A673 (cell line): ENCODE results near the gene RASD1. TPM values are rescaled to one million over a fixed set of nuclear protein-coding genes. Genes with fewer than 3 reads are reported as not detected.
"Not testable (repeated sequence)": the region's sequence is repeated elsewhere in the genome, so short reads cannot be mapped to it uniquely, and the experiment has no call there.

ENCODE experiments used
- BruUV-seq: library from RNA; stranded (reverse); fragments of 400-500 nt; replicated peaks from 2 replicates; lab custom pipeline; 2021; lab: Mats Ljungman, UMichigan
- CTCF ChIA-PET: fragments of 300-600 bp; sonication (Branson Sonifier 250); formaldehyde crosslinking; loops from one replicate; lab custom pipeline; 2022; ENCODE audit warnings: antibody characterized with exemption; lab: Charles Lee
- POLR2A ChIA-PET: fragments of 300-600 bp; sonication (Branson Sonifier 250); formaldehyde crosslinking; loops from one replicate; lab custom pipeline; 2022; ENCODE audit warnings: antibody characterized with exemption; ENCODE audit not compliant: low non-redundant PET; lab: Charles Lee
- DNase-seq: peaks from one replicate; pipeline ENCODE4 v3.0.0-alpha.2; 2015; ENCODE audit warnings: low spot score
- H3K27ac ChIP-seq: fragments of 200-600 bp; sonication (generic); 2 replicates; pipeline ENCODE4 v1.5.1; 2016; ENCODE audit warnings: mixed run types, low read depth, mild to moderate bottlenecking, mixed read lengths, antibody characterized with exemption, low read length; ENCODE audit not compliant: poor library complexity, severe bottlenecking
- H3K27me3 ChIP-seq: fragments of 200-600 bp; sonication (generic); replicated peaks from 2 replicates; pipeline ENCODE4 v1.6.1; 2017; ENCODE audit warnings: mixed run types, low read depth, mild to moderate bottlenecking, mixed read lengths, antibody characterized with exemption, low read length; ENCODE audit not compliant: insufficient read depth, poor library complexity
- H3K36me3 ChIP-seq: fragments of 200-600 bp; sonication (generic); 2 replicates; pipeline ENCODE4 v1.6.1; 2016; ENCODE audit warnings: mixed run types, mild to moderate bottlenecking, mixed read lengths, antibody characterized with exemption, low read length; ENCODE audit not compliant: insufficient read depth, poor library complexity, severe bottlenecking
- H3K4me1 ChIP-seq: fragments of 200-600 bp; sonication (generic); 2 replicates; pipeline ENCODE4 v1.6.1; 2017; ENCODE audit warnings: mixed run types, mild to moderate bottlenecking, mixed read lengths, antibody characterized with exemption, low read length; ENCODE audit not compliant: insufficient read depth, poor library complexity, severe bottlenecking
- H3K4me3 ChIP-seq: fragments of 200-600 bp; sonication (generic); 2 replicates; pipeline ENCODE4 v1.5.1; 2016; ENCODE audit warnings: low read depth, mixed run types, mild to moderate bottlenecking, mixed read lengths, low read length; ENCODE audit not compliant: poor library complexity, severe bottlenecking
- H3K9me3 ChIP-seq: fragments of 200-600 bp; sonication (generic); 2 replicates; pipeline ENCODE4 v1.6.1; 2016; ENCODE audit warnings: mixed run types, low read depth, mild to moderate bottlenecking, mixed read lengths, antibody characterized with exemption, low read length; ENCODE audit not compliant: poor library complexity, severe bottlenecking
- CTCF ChIP-seq: fragments of 300-800, 200-600 bp; sonication (generic); conservative IDR thresholded peaks from 2 replicates; pipeline ENCODE4 v1.5.1; 2017; ENCODE audit warnings: low read depth, mild to moderate bottlenecking, antibody characterized with exemption, low read length, moderate library complexity, mixed read lengths
- EZH2 ChIP-seq: fragments of 200-600 bp; sonication (generic); IDR thresholded peaks from 2 replicates; pipeline ENCODE4 v1.6.1; 2017; ENCODE audit warnings: borderline replicate concordance, low read depth, mild to moderate bottlenecking, mixed read lengths, antibody characterized with exemption, low read length; ENCODE audit not compliant: poor library complexity, severe bottlenecking
- intact Hi-C: fragments of 100-400 bp; cut with micrococcal nuclease; formaldehyde crosslinking; loops from one replicate; pipeline ENCODE4 v1.10.0; 2022; ENCODE audit not compliant: unreplicated experiment
- total RNA-seq: library from RNA; stranded (reverse); gene quantifications from 2 replicates; pipeline ENCODE4 v1.2.3, GENCODE V29; 2021

The RASD1 gene
- total RNA-seq, 1 experiment from 2014 or later: 0.21 TPM

- POLR2A ChIA-PET: no interaction called here
- no TSS peak for BruUV-seq
- H3K27ac ChIP-seq: no peak overlapping the region
- DNase-seq: no peak
- H3K4me3 ChIP-seq: no peak overlapping the region
- H3K27me3 ChIP-seq: peaks cover 47% of the 10 kb centered on the region
- intact Hi-C loops: no loop called here
- TF ChIP-seq EZH2: no peak
- TF ChIP-seq CTCF: no peak
- no peaks in the 10 kb centered on the region for H3K9me3 ChIP-seq
- CTCF ChIA-PET: no interaction called here
- no peaks in the 10 kb centered on the region for H3K4me1 ChIP-seq
- H3K36me3 ChIP-seq: no peaks in the 10 kb centered on the region
Measured at GRCh38 chr17:17467016-17467415, 29.2 kb downstream of the RASD1 start.

GRCh38 chr17:17466511-17466910 is 29.7 kb downstream of the RASD1 start:
- Histone ChIP-seq H3K4me3 (no peak overlapping the region), H3K36me3 (no peaks in the 10 kb centered on the region), H3K9me3 (no peaks in the 10 kb centered on the region), H3K4me1 (no peaks in the 10 kb centered on the region), H3K27me3 (peaks cover 48% of the 10 kb centered on the region), H3K27ac (no peak overlapping the region)
- BruUV-seq: no TSS peak
- ChIA-PET POLR2A (no interaction called here), CTCF (no interaction called here)
- DNase-seq: no peak
- intact Hi-C loops: no loop called here
- TF ChIP-seq CTCF (no peak), EZH2 (no peak)

- CTCF ChIA-PET, H3K36me3 ChIP-seq, H3K9me3 ChIP-seq, BruUV-seq, H3K27ac ChIP-seq, H3K4me1 ChIP-seq, H3K4me3 ChIP-seq, POLR2A ChIA-PET, intact Hi-C loops, DNase-seq: not testable (repeated sequence)
- peaks cover 42% of the 10 kb centered on the region for H3K27me3 ChIP-seq
Measured at GRCh38 chr17:17465878-17466277, 30.3 kb downstream of the RASD1 start.

- CTCF ChIA-PET: no interaction called here
- DNase-seq: no peak
- intact Hi-C loops: no loop called here
- no TSS peak for BruUV-seq
- Histone ChIP-seq H3K4me1 (no peaks in the 10 kb centered on the region), H3K4me3 (no peak overlapping the region), H3K27ac (no peak overlapping the region), H3K36me3 (no peaks in the 10 kb centered on the region), H3K27me3 (peaks cover 41% of the 10 kb centered on the region), H3K9me3 (no peaks in the 10 kb centered on the region)
- POLR2A ChIA-PET: no interaction called here
- TF ChIP-seq EZH2 (no peak), CTCF (no peak)
Measured at GRCh38 chr17:17463821-17464220, 32.4 kb downstream of the RASD1 start.
